K562 (cell line): Measurements from ENCODE around the gene ENO3. TPM values are rescaled to one million over a fixed set of nuclear protein-coding genes. Genes with fewer than 3 reads are reported as not detected.

ENCODE experiments used
- BRD4 ChIP-seq: fragments of 200-600 bp; sonication (generic); IDR thresholded peaks from 2 replicates; pipeline ENCODE4 v1.6.1; 2017; ENCODE audit warnings: inconsistent platforms
- HDAC6 ChIP-seq: IDR thresholded peaks from 2 replicates; pipeline ENCODE4 v1.6.1; 2012; ENCODE audit warnings: low read depth, mild to moderate bottlenecking, control low read depth, inconsistent platforms, low read length, moderate library complexity
- HNRNPK ChIP-seq: fragments of 200-400 bp; formaldehyde crosslinking; IDR thresholded peaks from one replicate; pipeline ENCODE4 v1.6.1; 2018; ENCODE audit warnings: mild to moderate bottlenecking, low read depth, low read length; ENCODE audit not compliant: poor library complexity, severe bottlenecking
- MCM3 ChIP-seq: fragments of 450-650 bp; IDR thresholded peaks from 2 replicates; pipeline ENCODE4 v1.6.1; 2016
- NFE2 ChIP-seq: IDR thresholded peaks from 2 replicates; pipeline ENCODE4 v1.6.1; 2014; ENCODE audit warnings: antibody characterized with exemption, low read depth
- NFIX ChIP-seq: fragments of 250-450 bp; sonication (Bioruptor Pico); IDR thresholded peaks from 2 replicates; pipeline ENCODE4 v1.4.0; 2020; ENCODE audit warnings: low read depth, mild to moderate bottlenecking, moderate library complexity
- NR4A1 ChIP-seq, 2 experiments: fragments of 250-450 bp in 1 of 2; fragments of 450-650 bp in 1 of 2; sonication (Bioruptor Pico) in 1 of 2; IDR thresholded peaks; 2 replicates each; pipeline versions ENCODE4 v1.4.0 to v1.6.1; 2016 to 2020; ENCODE audit warnings: mild to moderate bottlenecking in 2 of 2, missing compliant biosample characterization in 1 of 2, missing genetic modification characterization in 1 of 2, moderate library complexity in 1 of 2
- PHF20 ChIP-seq: fragments of 450-650 bp; IDR thresholded peaks from 2 replicates; pipeline ENCODE4 v1.6.1; 2018; ENCODE audit not compliant: partially characterized antibody
- SIX5 ChIP-seq, 2 experiments: IDR thresholded peaks; 2 replicates each; pipeline ENCODE4 v1.6.1; 2011; ENCODE audit warnings: low read length in 2 of 2, borderline replicate concordance in 1 of 2, low read depth in 1 of 2, mild to moderate bottlenecking in 1 of 2, moderate library complexity in 1 of 2; ENCODE audit not compliant: insufficient read depth in 1 of 2
- SMAD4 ChIP-seq: fragments of 250-450 bp; sonication (Bioruptor Pico); conservative IDR thresholded peaks from 2 replicates; pipeline ENCODE4 v1.8.0; 2021; ENCODE audit warnings: inconsistent platforms, mild to moderate bottlenecking, moderate library complexity
- TCFL5 ChIP-seq: fragments of 250-450 bp; sonication (Bioruptor Pico); conservative IDR thresholded peaks from 2 replicates; pipeline ENCODE4 v1.6.1; 2021; ENCODE audit warnings: mild to moderate bottlenecking, moderate library complexity, matching md5 sums
- TEAD1 ChIP-seq, 2 experiments: fragments of 450-650 bp in 1 of 2; sonication (generic) in 1 of 2; formaldehyde crosslinking; IDR thresholded peaks; 2 replicates each; pipeline versions ENCODE4 v1.4.0 to v1.8.0; 2020 to 2022; ENCODE audit warnings: mild to moderate bottlenecking in 2 of 2, missing genetic modification reagents in 1 of 2
- TOE1 ChIP-seq, 2 experiments: fragments of 450-650 bp in 1 of 2; sonication (generic) in 1 of 2; formaldehyde crosslinking in 1 of 2; IDR thresholded peaks; 2 replicates each; pipeline versions ENCODE4 v1.7.1 to v1.8.0; 2016 to 2022; ENCODE audit warnings: borderline replicate concordance in 2 of 2, mild to moderate bottlenecking in 2 of 2, antibody characterized with exemption in 1 of 2, inconsistent platforms in 1 of 2, low read depth in 1 of 2, missing genetic modification reagents in 1 of 2, moderate library complexity in 1 of 2
- XRCC5 ChIP-seq: fragments of 200-400 bp; formaldehyde crosslinking; IDR thresholded peaks from 2 replicates; pipeline ENCODE4 v1.6.1; 2017; ENCODE audit warnings: low read depth, mild to moderate bottlenecking, low read length
- ZNF449 ChIP-seq: fragments of 250-450 bp; sonication (Bioruptor Pico); IDR thresholded peaks from 2 replicates; pipeline ENCODE4 v1.8.0; 2022; ENCODE audit warnings: moderate library complexity, mild to moderate bottlenecking, inconsistent platforms
- polyA plus RNA-seq, 8 experiments: library from polyadenylated mRNA; depleted of rRNA in 4 of 8; stranded (reverse) in 5 of 8; unstranded in 3 of 8; fragments of >200 nt; fragmentation: Nextera tagmentation in 2 of 8; fragmentation: Illumina TruSeq in 1 of 8; extraction: Ambion mirVana in 2 of 8; extraction: Trizol in 1 of 8; gene quantifications; 2 replicates each; pipeline versions ENCODE4 v1.2.1 to v1.2.3, GENCODE V29; 2011 to 2014; ENCODE audit warnings: inconsistent platforms in 1 of 8, missing spikeins in 1 of 8
- total RNA-seq, 7 experiments: library from RNA; depleted of rRNA in 6 of 7; stranded (reverse); fragments of >200 nt in 6 of 7; fragmentation: Illumina TruSeq in 2 of 7; extraction: Trizol in 2 of 7; gene quantifications; 2 replicates each; pipeline versions ENCODE4 v1.2.1 to v1.2.3, GENCODE V29; 2011 to 2021; ENCODE audit warnings: low replicate concordance in 1 of 7
- TF ChIP-seq, protein P1 (sequence below): IDR thresholded peaks from 2 replicates; pipeline ENCODE4 v1.6.1; 2014; ENCODE audit warnings: antibody characterized with exemption
- TF ChIP-seq, protein P2 (sequence below): fragments of 250-450 bp; sonication (Bioruptor Pico); IDR thresholded peaks from 2 replicates; pipeline ENCODE4 v1.8.0; 2021; ENCODE audit warnings: mild to moderate bottlenecking, moderate library complexity
- TF ChIP-seq, protein P3 (sequence below): fragments of 450-650 bp; IDR thresholded peaks from 2 replicates; pipeline ENCODE4 v1.6.1; 2018; ENCODE audit not compliant: partially characterized antibody

Gene ENO3
- total and polyA plus RNA-seq, 9 of the 15 experiments (the other 6 are each of a cell fraction or from before 2014, with no cell fraction given) = 5.7 to 17.2 (median 9.9) TPM

DNA sequence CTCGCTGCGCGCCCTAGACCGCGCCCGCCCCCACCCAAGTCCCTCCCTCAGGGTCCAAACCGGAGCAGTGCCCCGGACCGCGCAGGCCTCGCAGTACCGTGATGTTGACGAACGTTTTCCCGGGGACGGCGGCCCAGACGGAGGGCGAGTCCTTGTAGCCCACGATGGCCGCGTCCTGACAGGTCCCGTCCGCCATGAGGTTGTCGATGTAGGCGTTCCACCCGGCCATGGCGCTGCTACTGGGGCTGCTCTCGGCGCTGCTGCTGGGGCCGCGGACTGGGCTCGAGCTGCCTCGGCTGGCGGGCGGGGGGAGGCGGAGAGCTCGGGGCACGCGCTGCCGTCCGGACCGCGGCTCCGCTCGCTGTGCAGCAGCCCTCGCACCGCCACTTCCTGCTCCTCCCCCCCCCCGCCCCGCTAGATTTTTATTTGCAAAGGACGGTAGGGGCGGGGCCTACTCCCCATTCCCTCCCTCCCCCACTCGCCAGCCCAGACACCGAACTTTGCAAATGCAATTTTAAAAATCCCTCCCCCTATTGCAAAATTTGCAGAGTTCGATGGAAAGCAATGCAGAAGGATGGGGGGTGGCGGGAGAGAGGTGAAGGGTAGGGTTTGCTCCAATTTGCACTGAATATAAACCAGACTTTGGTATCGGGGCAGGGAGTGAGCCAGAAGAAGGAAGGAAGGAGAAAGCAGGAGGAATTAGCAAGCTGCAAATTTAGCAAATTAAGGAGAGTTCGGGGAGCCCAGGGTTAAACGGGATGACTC is 2.6 kb upstream of the ENO3 start, which contains the start of gene PFN1 (continued):
- TF ChIP-seq SMAD4 (CRISPR knock-in tag) = peak; percentile 40; the same call in 1 of the 2 replicates
- no peak for TF ChIP-seq NFIX
- peak; percentile 78 for TF ChIP-seq TOE1 (IDR thresholded peaks at IDR 0.05; ENCODE audit: borderline replicate concordance)
- no peak for TF ChIP-seq TOE1 (CRISPR knock-in tag; IDR thresholded peaks at IDR 0.05; ENCODE audit: borderline replicate concordance, low read depth)
- no peak for TF ChIP-seq MCM3
- TF ChIP-seq ZNF449 = no peak
- TF ChIP-seq NR4A1 (CRISPR knock-in tag; IDR thresholded peaks at IDR 0.05) = no peak
- no peak for TF ChIP-seq NR4A1 (tag; IDR thresholded peaks at IDR 0.05)
- TF ChIP-seq, protein P1, sequence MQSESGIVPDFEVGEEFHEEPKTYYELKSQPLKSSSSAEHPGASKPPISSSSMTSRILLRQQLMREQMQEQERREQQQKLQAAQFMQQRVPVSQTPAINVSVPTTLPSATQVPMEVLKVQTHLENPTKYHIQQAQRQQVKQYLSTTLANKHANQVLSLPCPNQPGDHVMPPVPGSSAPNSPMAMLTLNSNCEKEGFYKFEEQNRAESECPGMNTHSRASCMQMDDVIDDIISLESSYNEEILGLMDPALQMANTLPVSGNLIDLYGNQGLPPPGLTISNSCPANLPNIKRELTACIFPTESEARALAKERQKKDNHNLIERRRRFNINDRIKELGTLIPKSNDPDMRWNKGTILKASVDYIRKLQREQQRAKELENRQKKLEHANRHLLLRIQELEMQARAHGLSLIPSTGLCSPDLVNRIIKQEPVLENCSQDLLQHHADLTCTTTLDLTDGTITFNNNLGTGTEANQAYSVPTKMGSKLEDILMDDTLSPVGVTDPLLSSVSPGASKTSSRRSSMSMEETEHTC = no peak
- no peak for TF ChIP-seq SIX5 (IDR thresholded peaks at IDR 0.05; ENCODE audit: borderline replicate concordance in 1 of 2, insufficient read depth in 1 of 2, low read depth in 1 of 2, low read length in 2 of 2)
- no peak for TF ChIP-seq NFE2
- no peak for TF ChIP-seq HDAC6
- TF ChIP-seq PHF20 = no peak
- TF ChIP-seq TCFL5 (CRISPR knock-in tag) = no peak
- peak; percentile 53 for TF ChIP-seq HNRNPK
- 0 out of 4 replicates have a peak, but pooled peaks of 1 of the 2 experiments have one; percentile 39 for TF ChIP-seq TEAD1 (CRISPR knock-in tag; IDR thresholded peaks at IDR 0.05)
- TF ChIP-seq, protein P2, sequence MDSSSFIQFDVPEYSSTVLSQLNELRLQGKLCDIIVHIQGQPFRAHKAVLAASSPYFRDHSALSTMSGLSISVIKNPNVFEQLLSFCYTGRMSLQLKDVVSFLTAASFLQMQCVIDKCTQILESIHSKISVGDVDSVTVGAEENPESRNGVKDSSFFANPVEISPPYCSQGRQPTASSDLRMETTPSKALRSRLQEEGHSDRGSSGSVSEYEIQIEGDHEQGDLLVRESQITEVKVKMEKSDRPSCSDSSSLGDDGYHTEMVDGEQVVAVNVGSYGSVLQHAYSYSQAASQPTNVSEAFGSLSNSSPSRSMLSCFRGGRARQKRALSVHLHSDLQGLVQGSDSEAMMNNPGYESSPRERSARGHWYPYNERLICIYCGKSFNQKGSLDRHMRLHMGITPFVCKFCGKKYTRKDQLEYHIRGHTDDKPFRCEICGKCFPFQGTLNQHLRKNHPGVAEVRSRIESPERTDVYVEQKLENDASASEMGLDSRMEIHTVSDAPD (CRISPR knock-in tag) = no peak
- TF ChIP-seq, protein P3, sequence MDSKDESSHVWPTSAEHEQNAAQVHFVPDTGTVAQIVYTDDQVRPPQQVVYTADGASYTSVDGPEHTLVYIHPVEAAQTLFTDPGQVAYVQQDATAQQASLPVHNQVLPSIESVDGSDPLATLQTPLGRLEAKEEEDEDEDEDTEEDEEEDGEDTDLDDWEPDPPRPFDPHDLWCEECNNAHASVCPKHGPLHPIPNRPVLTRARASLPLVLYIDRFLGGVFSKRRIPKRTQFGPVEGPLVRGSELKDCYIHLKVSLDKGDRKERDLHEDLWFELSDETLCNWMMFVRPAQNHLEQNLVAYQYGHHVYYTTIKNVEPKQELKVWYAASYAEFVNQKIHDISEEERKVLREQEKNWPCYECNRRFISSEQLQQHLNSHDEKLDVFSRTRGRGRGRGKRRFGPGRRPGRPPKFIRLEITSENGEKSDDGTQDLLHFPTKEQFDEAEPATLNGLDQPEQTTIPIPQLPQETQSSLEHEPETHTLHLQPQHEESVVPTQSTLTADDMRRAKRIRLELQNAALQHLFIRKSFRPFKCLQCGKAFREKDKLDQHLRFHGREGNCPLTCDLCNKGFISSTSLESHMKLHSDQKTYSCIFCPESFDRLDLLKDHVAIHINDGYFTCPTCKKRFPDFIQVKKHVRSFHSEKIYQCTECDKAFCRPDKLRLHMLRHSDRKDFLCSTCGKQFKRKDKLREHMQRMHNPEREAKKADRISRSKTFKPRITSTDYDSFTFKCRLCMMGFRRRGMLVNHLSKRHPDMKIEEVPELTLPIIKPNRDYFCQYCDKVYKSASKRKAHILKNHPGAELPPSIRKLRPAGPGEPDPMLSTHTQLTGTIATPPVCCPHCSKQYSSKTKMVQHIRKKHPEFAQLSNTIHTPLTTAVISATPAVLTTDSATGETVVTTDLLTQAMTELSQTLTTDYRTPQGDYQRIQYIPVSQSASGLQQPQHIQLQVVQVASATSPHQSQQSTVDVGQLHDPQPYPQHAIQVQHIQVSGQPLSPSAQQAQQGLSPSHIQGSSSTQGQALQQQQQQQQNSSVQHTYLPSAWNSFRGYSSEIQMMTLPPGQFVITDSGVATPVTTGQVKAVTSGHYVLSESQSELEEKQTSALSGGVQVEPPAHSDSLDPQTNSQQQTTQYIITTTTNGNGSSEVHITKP = peak; percentile 96
- TF ChIP-seq XRCC5 = no peak
- TF ChIP-seq BRD4 = 0 out of 2 replicates have a peak, but pooled peaks have one; percentile 31
